ENCODE measurements around the gene COPS3. TPM values are rescaled to one million over a fixed set of nuclear protein-coding genes. Genes with fewer than 3 reads are reported as not detected.

The COPS3 gene
- total and polyA plus RNA-seq, 2 of the 8 experiments (the other 6 are each of a cell fraction or from before 2014, with no cell fraction given) = 82.9 to 110 TPM

- FAIRE-seq (no peak), DNase-seq (ENCODE audit: low read depth in 1 of 2, low spot score in 2 of 2) (no peak)
- ChIA-PET POLR2A (ENCODE audit: partially characterized antibody) (no interaction called here), CTCF (ENCODE audit: partially characterized antibody) (interaction anchor here (0.6 kb wide), 1 partner anchor 471 kb away, joined by 6 read pairs; no protein-coding TSS in a partner anchor)
- no peak overlapping the region for H3K18ac ChIP-seq (ENCODE audit: extremely low read depth, low read length)
- peaks cover 0 to 3% of the 10 kb centered on the region in 2 experiments for H4K20me1 ChIP-seq (replicated peaks in 1 of 2; ENCODE audit: control insufficient read depth in 1 of 2, insufficient read depth in 2 of 2, low read length in 2 of 2)
- no peak overlapping the region for H3K56ac ChIP-seq (replicated peaks; ENCODE audit: insufficient read length, low read depth, low read length)
- H4K5ac ChIP-seq (ENCODE audit: insufficient read length, low read depth, low read length) = no peak overlapping the region
- H3K27me3 ChIP-seq (replicated peaks in 1 of 4; ENCODE audit: control insufficient read depth in 3 of 4, extremely low read depth in 1 of 4, insufficient read depth in 3 of 4, low read length in 3 of 4) = no peaks in the 10 kb centered on the region
- H2BK12ac ChIP-seq (ENCODE audit: low read depth, low read length) = no peak overlapping the region
- H2BK5ac ChIP-seq (ENCODE audit: low read depth, low read length) = no peak overlapping the region
- H3K4me3 ChIP-seq (ENCODE audit: extremely low read depth in 1 of 4, insufficient read depth in 2 of 4, low read depth in 3 of 4, low read length in 4 of 4) = no peak overlapping the region
- H2AFZ ChIP-seq (ENCODE audit: low read length) = no peak overlapping the region
- WGBS, 2 experiments (ENCODE audit: extremely low coverage in 1 of 2, insufficient coverage in 1 of 2, insufficient read length in 1 of 2, insufficient replicate concordance in 2 of 2, low coverage in 1 of 2, low lambda C conversion rate in 2 of 2, missing lambda C conversion rate in 1 of 2) = 94% methylated on average over 10 of the region's 10 CpGs; no CpG with 5 or more reads in 1 of the 2 experiments
- H2BK120ac ChIP-seq (replicated peaks; ENCODE audit: low read depth, low read length) = no peak overlapping the region
- no peak overlapping the region for H3K4me2 ChIP-seq (ENCODE audit: insufficient read depth in 1 of 2, low read depth in 2 of 2, low read length in 2 of 2)
- H3K36me3 ChIP-seq (ENCODE audit: control insufficient read depth in 2 of 4, insufficient read depth in 4 of 4, low read length in 3 of 4) = no peaks in the 10 kb centered on the region; a peak in 1 of 8 replicates
- no peak overlapping the region for H4K91ac ChIP-seq (replicated peaks; ENCODE audit: insufficient read length, low read length)
- no peak overlapping the region for H3K9ac ChIP-seq (replicated peaks in 1 of 4; ENCODE audit: extremely low read depth in 1 of 4, low read depth in 3 of 4, low read length in 3 of 4)
- H3K9me3 ChIP-seq (ENCODE audit: insufficient read depth in 2 of 2, low read depth in 1 of 2, low read length in 1 of 2) = no peaks in the 10 kb centered on the region
- no peak overlapping the region for H3K14ac ChIP-seq (ENCODE audit: insufficient read length)
- H4K8ac ChIP-seq (ENCODE audit: extremely low read depth, insufficient read depth, low read length) = no peak overlapping the region
- H3K23ac ChIP-seq (ENCODE audit: insufficient read length) = no peak overlapping the region
- H3K79me2 ChIP-seq (ENCODE audit: control insufficient read depth in 1 of 2, insufficient read depth in 2 of 2, low read length in 2 of 2) = no peaks in the 10 kb centered on the region
- H2BK20ac ChIP-seq (ENCODE audit: low read length) = no peak overlapping the region
- no peak overlapping the region for H3K27ac ChIP-seq (ENCODE audit: low read depth, low read length)
- H2AK5ac ChIP-seq (ENCODE audit: low read depth, low read length) = no peak overlapping the region
- H3K23me2 ChIP-seq (ENCODE audit: low read depth, low read length) = no peaks in the 10 kb centered on the region
- H2BK15ac ChIP-seq (ENCODE audit: low read length) = no peak overlapping the region
- H3K79me1 ChIP-seq (ENCODE audit: low read depth, low read length) = no peaks in the 10 kb centered on the region
- no peaks in the 10 kb centered on the region for H3K4me1 ChIP-seq (replicated peaks in 1 of 4; ENCODE audit: control insufficient read depth in 3 of 4, insufficient read depth in 4 of 4, low read length in 3 of 4)
- H3K4ac ChIP-seq (replicated peaks; ENCODE audit: insufficient read length, low read depth, low read length) = no peak overlapping the region
- no peak for TF ChIP-seq POU5F1 (IDR thresholded peaks at IDR 0.05; ENCODE audit: low read depth, low read length)
- no peak for TF ChIP-seq JUND (IDR thresholded peaks at IDR 0.05; ENCODE audit: low read length)
- no peak for TF ChIP-seq BACH1 (IDR thresholded peaks at IDR 0.05; ENCODE audit: low read length)
- no peak for TF ChIP-seq NANOG (IDR thresholded peaks at IDR 0.05; ENCODE audit: insufficient read depth, low read depth, low read length, poor library complexity, severe bottlenecking)
- TF ChIP-seq EP300 (IDR thresholded peaks at IDR 0.05; ENCODE audit: borderline replicate concordance in 1 of 2, low read depth in 2 of 2, low read length in 2 of 2) = no peak
- TF ChIP-seq RAD21 (IDR thresholded peaks at IDR 0.05 in 1 of 2, conservative IDR thresholded peaks at IDR 0.05 in 1 of 2; ENCODE audit: low read depth in 2 of 2, low read length in 2 of 2) = no peak
- no peak for TF ChIP-seq SAP30 (IDR thresholded peaks at IDR 0.05; ENCODE audit: insufficient read depth, insufficient replicate concordance, low read length)
- no peak for TF ChIP-seq KDM4A (IDR thresholded peaks at IDR 0.05; ENCODE audit: low read depth, low read length, severe bottlenecking)
- no peak for TF ChIP-seq SP4 (IDR thresholded peaks at IDR 0.05; ENCODE audit: low read length)
- TF ChIP-seq SP1 (IDR thresholded peaks at IDR 0.05; ENCODE audit: low read depth, low read length) = no peak
- no peak for TF ChIP-seq SP2 (IDR thresholded peaks at IDR 0.05; ENCODE audit: low read length)
- no peak for TF ChIP-seq CBX8 (IDR thresholded peaks at IDR 0.05; ENCODE audit: borderline replicate concordance, low read depth, low read length)
Observed at GRCh38 chr17:17325228-17325627, 44.2 kb upstream of the COPS3 start.
